GM19238 (cell line): ENCODE results near the gene BCAT1.
"Not testable (repeated sequence)": the region's sequence is repeated elsewhere in the genome, so short reads cannot be mapped to it uniquely, and the experiment has no call there.

Experiments used
- DNase-seq: peaks from one replicate; pipeline ENCODE4 v3.0.0; 2011; ENCODE audit warnings: low spot score; ENCODE audit not compliant: insufficient read length

Gene BCAT1

DNA sequence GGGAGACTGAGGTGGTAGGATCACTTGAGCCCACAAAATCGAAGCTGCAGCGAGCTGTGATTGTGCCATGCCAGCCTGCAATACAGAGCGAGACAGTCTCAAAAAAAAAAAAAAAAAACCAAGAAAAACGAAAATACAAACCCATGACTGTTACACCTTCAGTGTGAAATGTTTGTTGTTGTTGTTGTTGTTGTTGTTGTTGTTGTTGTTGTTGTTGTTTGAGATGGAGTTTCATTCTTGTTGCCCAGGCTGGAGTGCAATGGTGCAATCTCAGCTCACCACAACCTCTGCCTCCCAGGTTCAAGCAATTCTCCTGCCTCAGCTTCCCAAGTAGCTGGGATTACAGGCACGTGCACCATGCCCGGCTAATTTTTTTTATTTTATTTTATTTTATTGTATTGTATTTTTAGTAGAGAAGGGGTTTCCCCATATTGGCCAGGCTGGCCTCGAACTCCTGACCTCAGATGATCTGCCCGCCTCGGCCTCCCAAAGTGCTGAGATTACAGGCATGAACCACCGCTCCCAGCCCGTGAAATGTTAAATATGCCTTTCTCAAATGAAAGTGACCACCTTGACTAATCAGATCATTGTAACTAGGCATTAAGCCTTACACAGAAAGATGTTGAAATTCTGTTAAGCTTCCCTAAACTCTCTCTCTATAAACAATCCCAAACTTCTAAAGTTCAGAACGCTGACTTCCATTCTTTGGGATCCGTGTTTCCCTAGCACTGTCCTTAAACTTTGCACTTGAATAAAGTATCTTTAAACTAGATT, 20.2 kb downstream of the BCAT1 start:
- not testable (repeated sequence) for DNase-seq

DNA sequence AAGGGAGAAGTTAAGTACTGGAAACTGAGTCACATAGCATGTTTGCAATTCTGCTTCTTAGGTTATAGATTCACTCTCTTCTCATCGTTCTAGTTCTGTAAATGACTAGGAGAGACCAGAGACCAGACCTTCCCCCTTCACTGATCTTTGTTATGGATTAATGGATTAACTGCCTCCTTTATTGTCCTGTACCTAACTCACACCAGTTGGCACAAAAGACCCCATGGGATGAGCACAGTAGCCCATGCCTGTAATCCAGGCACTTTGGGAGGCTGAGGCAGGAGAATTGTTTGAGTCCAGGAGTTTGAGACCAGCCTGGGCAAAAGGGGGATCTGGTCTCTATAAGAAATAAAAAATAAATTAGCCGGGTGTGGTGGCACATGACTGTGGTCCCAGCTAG, 20.8 kb downstream of the BCAT1 start:
- DNase-seq = no peak

GRCh38 chr12:24926080-24926479, 22.8 kb downstream of the BCAT1 start:
- DNase-seq = not testable (repeated sequence)

- no peak for DNase-seq
Observed at GRCh38 chr12:24922090-24922489, 26.8 kb downstream of the BCAT1 start.

- no peak for DNase-seq
Observed at GRCh38 chr12:24921251-24922038, 27.5 kb downstream of the BCAT1 start.

GRCh38 chr12:24920141-24920540, 28.8 kb downstream of the BCAT1 start:
- DNase-seq = no peak

DNA sequence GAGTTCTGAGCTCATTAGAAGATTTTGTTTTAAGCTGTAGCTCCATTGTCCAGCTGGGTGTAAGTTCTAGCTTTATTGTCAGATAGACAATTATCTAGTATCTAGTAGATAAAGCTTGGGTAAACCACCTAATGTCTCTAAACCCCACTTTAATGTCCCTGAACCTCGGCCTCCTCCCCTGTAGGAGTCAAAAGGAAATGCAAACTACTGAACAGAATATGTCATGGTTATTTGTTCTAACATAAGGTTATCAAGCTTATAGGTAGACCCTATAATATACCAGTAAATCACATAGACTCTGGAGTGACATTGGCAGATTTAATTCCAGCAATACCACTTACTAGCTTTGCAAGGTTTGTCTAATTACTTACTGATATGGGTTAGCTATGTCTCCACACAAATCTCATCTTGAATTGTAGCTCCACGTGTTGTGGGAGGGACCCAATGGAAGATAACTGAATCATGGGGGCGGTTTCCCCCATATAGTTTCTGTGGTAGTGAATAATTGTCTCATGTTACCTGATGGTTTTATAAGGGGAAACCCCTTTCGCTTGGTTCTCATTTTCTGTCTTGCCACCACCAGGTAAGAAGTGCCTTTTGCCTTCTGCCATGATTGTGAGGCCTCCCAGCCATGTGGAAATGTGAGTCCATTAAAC, 29.4 kb downstream of the BCAT1 start:
- DNase-seq = no peak

DNA sequence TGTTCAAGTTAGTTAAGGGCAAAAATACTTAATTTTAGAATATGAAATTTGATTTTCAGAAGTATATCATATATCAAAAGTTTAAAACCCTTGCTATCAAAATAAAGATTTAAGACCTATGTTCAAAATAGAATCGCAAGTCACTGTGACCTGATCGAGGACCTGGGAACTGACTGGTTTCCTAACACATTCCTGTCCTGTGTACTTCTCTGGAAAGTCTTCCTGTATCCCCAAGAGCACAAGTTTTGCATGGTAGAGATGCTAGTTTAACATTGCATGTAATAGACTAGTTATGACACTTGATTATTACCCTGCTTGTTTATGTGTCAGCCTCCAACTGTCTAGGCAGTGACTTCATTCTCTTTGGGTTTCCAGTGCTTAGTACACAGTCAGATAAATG, 30.3 kb downstream of the BCAT1 start:
- no peak for DNase-seq

DNA sequence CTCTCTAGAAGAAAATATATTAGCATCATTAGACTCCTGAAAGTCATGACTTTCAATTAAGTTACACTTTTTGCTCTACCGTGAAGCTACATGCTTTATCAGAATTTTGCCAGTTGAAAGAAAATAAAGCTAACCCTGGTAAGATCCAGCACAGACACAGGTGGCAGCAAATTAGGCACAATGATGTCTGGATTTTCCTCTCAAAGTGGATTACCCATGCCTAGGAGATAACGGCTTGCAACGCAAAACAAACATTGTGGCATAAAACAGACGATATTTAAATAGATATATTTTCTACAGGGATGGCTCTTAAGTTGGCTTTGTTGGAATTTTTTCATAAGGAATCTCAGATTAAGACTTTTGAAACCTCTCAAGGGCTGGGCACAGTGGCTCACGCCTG, 33.4 kb downstream of the BCAT1 start:
- DNase-seq = no peak

GRCh38 chr12:24913953-24914352, 34.9 kb downstream of the BCAT1 start:
- no peak for DNase-seq

DNA sequence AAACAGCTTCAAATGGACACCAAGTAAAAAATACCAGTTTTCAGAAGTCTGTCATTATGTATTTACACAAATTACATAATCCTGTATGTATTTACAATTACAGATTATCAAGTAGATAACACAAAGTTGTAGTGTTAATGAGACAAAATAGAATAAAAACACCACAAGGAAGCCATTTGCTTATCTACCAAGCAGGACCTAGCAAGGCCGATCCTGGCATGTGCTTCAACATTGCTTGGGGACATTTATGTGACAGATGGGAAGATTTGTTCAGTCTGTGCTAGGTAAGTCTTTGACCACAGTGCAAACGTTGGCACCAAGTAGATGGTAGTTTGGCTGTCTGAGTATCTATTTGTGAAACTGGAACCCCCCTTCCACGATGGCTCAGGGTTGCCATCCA, 35.8 kb downstream of the BCAT1 start:
- DNase-seq = no peak

DNA sequence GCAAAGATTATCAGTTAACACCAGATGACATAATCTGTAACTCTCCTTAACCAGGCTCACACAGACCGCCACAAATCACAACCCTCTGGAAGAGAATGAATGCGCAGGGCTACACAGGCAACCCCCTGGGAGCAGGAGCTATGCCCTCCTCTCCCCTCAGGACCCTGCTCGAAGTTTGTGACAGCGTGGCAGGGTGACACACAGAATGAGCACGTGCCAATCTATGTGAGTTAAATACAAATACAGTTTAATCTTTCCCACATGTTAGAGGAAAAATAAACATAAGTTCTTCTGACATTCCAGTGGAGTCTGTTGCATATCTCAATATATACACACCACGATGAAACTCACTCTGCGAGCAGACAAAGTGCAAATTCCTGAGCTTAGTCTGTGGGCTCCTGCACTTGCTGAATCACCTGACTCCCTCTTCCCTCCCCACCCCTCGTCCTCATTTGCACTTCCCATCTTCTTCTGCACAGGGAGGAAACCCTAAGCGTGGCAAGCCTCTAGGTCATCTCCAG, 37.6 kb downstream of the BCAT1 start:
- DNase-seq = no peak

GRCh38 chr12:24910192-24910591, 38.7 kb downstream of the BCAT1 start:
- DNase-seq = not testable (repeated sequence)

DNA sequence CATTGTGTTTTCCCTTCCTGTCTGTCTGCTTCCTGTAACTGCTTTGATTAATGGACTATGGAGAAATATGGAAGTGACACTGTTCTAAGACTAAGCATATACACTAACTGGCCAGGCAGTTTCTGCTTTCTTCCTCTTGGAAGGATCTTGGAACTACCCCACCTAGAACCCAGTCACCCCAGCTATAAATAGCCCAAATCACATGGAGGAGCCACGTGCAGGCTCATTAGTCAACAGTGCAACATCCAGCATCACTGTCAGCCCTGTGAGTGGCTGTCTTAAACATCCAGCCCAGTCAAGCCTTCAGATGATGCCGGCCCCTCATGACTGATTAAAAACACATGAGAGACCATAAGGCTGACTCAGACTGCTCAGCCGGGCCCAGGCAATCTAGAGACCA, 39.2 kb downstream of the BCAT1 start:
- no peak for DNase-seq

- DNase-seq = no peak
Observed at GRCh38 chr12:24907464-24907863, 41.4 kb downstream of the BCAT1 start.

DNA sequence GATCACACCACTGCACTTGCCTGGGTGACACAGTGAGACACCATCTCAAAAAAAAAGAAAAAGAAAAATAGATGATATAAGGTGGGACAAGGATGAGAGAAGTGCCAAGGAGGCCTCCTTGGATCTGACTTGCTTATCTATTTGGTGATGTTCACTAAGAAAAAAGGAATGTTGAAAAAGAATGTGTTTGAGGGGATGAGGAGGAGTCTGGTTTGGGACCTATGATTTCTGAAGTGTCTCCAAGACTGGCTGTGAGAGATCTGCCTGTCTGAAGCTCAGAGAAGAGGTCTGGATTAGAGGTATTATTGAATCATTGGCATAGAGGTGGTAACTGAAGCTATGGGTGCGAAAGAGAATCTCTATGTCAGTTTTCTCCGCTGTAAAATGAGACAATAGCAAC, 42.8 kb downstream of the BCAT1 start:
- DNase-seq = no peak

DNA sequence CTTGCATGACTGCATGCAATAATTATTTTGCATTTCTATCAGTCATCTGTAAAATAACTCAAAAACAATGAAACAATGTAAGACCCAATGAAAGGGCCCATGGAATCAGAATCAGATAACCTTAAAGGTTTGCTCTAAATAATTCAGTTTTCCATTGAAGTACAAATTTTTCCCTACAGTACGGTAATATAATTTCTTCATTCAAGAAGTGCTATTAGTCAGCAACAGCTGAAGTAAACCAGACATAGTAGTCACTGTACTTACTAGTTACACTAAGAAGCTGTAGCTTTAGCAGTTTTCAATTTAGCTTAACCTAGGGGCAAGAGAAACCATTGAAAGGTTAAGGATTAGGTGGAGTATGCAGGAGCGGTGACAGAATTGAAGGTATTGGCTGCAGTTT, 43.5 kb downstream of the BCAT1 start:
- no peak for DNase-seq

DNA sequence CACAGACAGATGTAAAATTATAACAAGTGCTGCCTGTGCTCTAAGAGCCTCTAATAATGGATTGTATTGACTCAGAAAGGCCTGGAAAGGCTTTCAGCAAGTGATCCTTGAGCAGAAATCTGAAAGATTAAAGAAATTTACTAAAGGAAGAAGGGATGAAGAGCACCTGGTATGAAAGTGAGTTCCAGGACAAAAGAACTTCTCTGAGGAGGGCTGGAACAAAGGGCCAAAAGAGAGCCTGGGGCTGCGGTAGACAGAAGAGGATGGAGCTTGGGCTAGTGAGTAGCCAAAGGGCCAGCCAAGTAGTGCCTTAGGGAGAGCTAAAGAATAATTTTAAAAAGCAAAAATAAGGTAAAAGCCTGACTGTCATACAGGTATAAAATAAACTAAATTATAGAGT, 44.0 kb downstream of the BCAT1 start:
- DNase-seq = no peak

GRCh38 chr12:24903329-24904088, 45.4 kb downstream of the BCAT1 start:
- no peak for DNase-seq

- DNase-seq = peak; percentile 7
Observed at GRCh38 chr12:24902511-24903328, 46.2 kb downstream of the BCAT1 start.
